ENCODE measurements around the gene CD70.
"Not testable (repeated sequence)": the region's sequence is repeated elsewhere in the genome, so short reads cannot be mapped to it uniquely, and the experiment has no call there.

The CD70 gene

GRCh38 chr19:6570764-6571163 lies 20.2 kb downstream of the CD70 start:
- DNase-seq (ENCODE audit: low spot score) = no peak

DNA sequence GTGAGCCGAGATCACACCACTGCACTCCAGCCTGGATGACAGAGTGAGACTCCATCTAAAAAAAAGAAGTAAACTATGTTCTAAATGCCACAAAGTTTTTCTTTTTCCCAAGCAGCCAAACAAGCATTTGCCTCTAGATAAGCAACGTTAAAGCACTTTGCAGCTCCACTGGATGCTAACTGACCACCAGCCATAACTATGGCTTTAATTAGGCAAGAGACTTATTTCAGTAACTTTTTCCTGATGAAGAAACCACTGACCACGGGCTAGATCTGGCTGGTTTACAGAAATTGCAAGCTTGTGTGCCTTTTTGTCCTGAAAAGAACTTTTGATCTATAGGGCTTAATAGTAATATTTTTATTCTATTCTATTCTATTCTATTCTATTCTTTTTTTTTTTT lies 22.1 kb downstream of the CD70 start:
- no peak for DNase-seq (ENCODE audit: low spot score)

GRCh38 chr19:6568010-6568526 lies 22.9 kb downstream of the CD70 start:
- no peak for DNase-seq (ENCODE audit: low spot score)

DNA sequence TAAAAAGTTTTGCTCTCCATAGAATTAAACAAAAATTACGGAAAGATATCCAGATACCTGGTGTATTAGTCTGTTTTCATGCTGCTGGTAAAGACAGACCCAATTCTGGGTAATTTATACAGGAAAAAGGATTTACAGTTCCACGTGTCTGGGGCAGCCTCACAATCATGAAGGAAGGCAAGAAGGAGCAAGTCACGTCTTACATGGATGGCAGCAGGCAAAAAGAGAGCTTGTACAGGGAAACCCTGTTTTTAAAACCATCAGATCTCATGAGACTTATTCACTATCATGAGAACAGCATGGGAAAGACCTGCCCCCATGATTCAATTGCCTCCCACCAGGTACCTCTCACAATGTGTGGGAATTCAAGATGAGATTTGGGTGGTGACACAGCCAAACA lies 24.2 kb downstream of the CD70 start:
- DNase-seq (ENCODE audit: low spot score) = not testable (repeated sequence)

- DNase-seq (ENCODE audit: low spot score) = no peak
Observed at GRCh38 chr19:6564393-6564792, 26.6 kb downstream of the CD70 start.

- not testable (repeated sequence) for DNase-seq (ENCODE audit: low spot score)
Observed at GRCh38 chr19:6562437-6562836, 28.5 kb downstream of the CD70 start.

- no peak for DNase-seq (ENCODE audit: low spot score)
Observed at GRCh38 chr19:6556480-6557195, 34.3 kb downstream of the CD70 start.

- no peak for DNase-seq (ENCODE audit: low spot score)
Observed at GRCh38 chr19:6556043-6556449, 34.9 kb downstream of the CD70 start.

- DNase-seq (ENCODE audit: low spot score) = no peak
Observed at GRCh38 chr19:6551607-6552450, 39.1 kb downstream of the CD70 start.

DNA sequence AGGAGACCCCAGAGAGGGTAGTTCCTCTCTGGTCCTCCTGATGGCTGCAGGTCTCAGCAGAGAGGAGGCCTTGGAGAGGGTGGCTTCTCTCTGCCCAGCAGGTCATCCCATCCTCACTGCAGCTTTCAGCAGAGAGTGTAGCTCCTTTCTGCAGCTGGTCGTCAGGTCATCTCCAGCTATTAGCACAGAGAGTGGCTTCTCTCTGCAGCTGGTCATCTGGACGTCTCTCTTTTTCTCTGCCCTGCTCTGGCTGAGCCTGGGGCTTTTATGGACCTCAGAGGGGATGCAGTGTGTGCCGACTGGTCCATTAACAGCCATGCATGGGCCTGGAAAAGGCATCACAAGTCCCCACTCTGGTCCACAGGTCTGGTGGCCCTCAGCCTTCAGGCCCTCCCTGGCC lies 39.9 kb downstream of the CD70 start:
- DNase-seq (ENCODE audit: low spot score) = no peak

- not testable (repeated sequence) for DNase-seq (ENCODE audit: low spot score)
Observed at GRCh38 chr19:6550679-6551078, 40.3 kb downstream of the CD70 start.

- no peak for DNase-seq (ENCODE audit: low spot score)
Observed at GRCh38 chr19:6543866-6544347, 47.0 kb downstream of the CD70 start.

- no peak for DNase-seq (ENCODE audit: low spot score)
Observed at GRCh38 chr19:6540918-6541689, 49.8 kb downstream of the CD70 start.

GRCh38 chr19:6539514-6539913 lies 51.4 kb downstream of the CD70 start:
- no peak for DNase-seq (ENCODE audit: low spot score)
